Esophagus muscularis mucosa (tissue), 4 donors: ENCODE measurements around the gene CDH26. TPM values are rescaled to one million over a fixed set of nuclear protein-coding genes. Genes with fewer than 3 reads are reported as not detected.

Source experiments
- DNase-seq: peaks from one replicate; pipeline ENCODE4 v3.0.0-alpha.2; 2017; ENCODE audit errors: extremely low spot score
- H3K27ac ChIP-seq, 4 donors: fragments of 200-600 bp; sonication (generic); replicated peaks in 1 of 4; 1 replicate in 3 of 4; 2 replicates in 1 of 4; pipeline ENCODE4 v1.5.1; 2016 to 2019; ENCODE audit warnings: mild to moderate bottlenecking in 1 of 4
- H3K27me3 ChIP-seq, 4 donors: fragments of 200-600 bp; sonication (generic); one replicate each; pipeline versions ENCODE4 v1.5.1 to v1.6.0; 2016 to 2019
- H3K36me3 ChIP-seq, 4 donors: fragments of 200-600 bp; sonication (generic); one replicate each; pipeline ENCODE4 v1.5.1; 2016 to 2019
- H3K4me1 ChIP-seq, 4 donors: fragments of 200-600 bp; sonication (generic); one replicate each; pipeline ENCODE4 v1.5.1; 2016 to 2019
- H3K4me3 ChIP-seq, 4 donors: fragments of 200-600 bp; sonication (generic); 1 replicate in 2 of 4; 2 replicates in 2 of 4; pipeline ENCODE4 v1.5.1; 2016 to 2019; ENCODE audit warnings: mild to moderate bottlenecking in 4 of 4, moderate library complexity in 1 of 4
- H3K9me3 ChIP-seq, 4 donors: fragments of 200-600 bp; sonication (generic); 1 replicate in 3 of 4; 2 replicates in 1 of 4; pipeline ENCODE4 v1.5.1; 2016 to 2019
- CTCF ChIP-seq, 3 experiments: fragments of 200-600 bp in 2 of 3; fragments of 450-650 bp in 1 of 3; sonication (generic) in 2 of 3; IDR thresholded peaks; one replicate each; pipeline ENCODE4 v1.5.1; 2017 to 2019; ENCODE audit warnings: antibody characterized with exemption in 3 of 3, mild to moderate bottlenecking in 2 of 3, moderate library complexity in 1 of 3
- EP300 ChIP-seq: sonication (generic); formaldehyde crosslinking; IDR thresholded peaks from one replicate; pipeline ENCODE4 v1.6.1; 2017; ENCODE audit warnings: antibody characterized with exemption
- POLR2A ChIP-seq: fragments of 450-650 bp; IDR thresholded peaks from one replicate; pipeline ENCODE4 v1.6.1; 2017; ENCODE audit warnings: antibody characterized with exemption, moderate library complexity, mild to moderate bottlenecking, low read depth
- POLR2AphosphoS5 ChIP-seq, 2 donors: sonication (generic); formaldehyde crosslinking; IDR thresholded peaks; one replicate each; pipeline ENCODE4 v1.6.1; 2017; ENCODE audit warnings: antibody characterized with exemption in 2 of 2
- WGBS: methylation state at CpG from one replicate; pipeline ENCODE4 v1.1.5; 2018; 5-methylcytosine and 5-hydroxymethylcytosine counted together
- intact Hi-C: fragments of 100-400 bp; cut with DNase I; formaldehyde crosslinking; loops from one replicate; pipeline ENCODE4 v1.15.1; 2023
- total RNA-seq, 4 donors: library from RNA; depleted of rRNA; stranded (reverse); fragments of >200 nt; gene quantifications; one replicate each; pipeline versions ENCODE4 v1.1.0 to v1.2.1, GENCODE V29; 2016

The CDH26 gene
- total RNA-seq, 4 donors from 2014 or later = 0.39 to 1.3 (median 0.82) TPM

GRCh38 chr20:59996108-59996507, 37.9 kb downstream of the CDH26 start:
- TF ChIP-seq CTCF (IDR thresholded peaks at IDR 0.05) = no peak
- no peak for TF ChIP-seq POLR2AphosphoS5 (IDR thresholded peaks at IDR 0.05)
- no peak for TF ChIP-seq POLR2A
- no peak for TF ChIP-seq EP300
- Histone ChIP-seq H3K27me3 (no peaks in the 10 kb centered on the region), H3K9me3 (no peaks in the 10 kb centered on the region), H3K27ac (no peak overlapping the region), H3K4me3 (no peak overlapping the region), H3K4me1 (peaks cover 0 to 13% (median 5%) of the 10 kb centered on the region in 4 donors), H3K36me3 (no peaks in the 10 kb centered on the region)
- WGBS = no CpG with 5 or more reads among the region's 1 CpG
- DNase-seq = peak; percentile 34
- intact Hi-C loops = no loop called here

GRCh38 chr20:59997896-59998295, 39.7 kb downstream of the CDH26 start:
- 86% methylated on average over 2 of the region's 2 CpGs for WGBS
- TF ChIP-seq CTCF (IDR thresholded peaks at IDR 0.05) (no peak), POLR2A (no peak), POLR2AphosphoS5 (IDR thresholded peaks at IDR 0.05) (no peak)
- no peak overlapping the region for H3K27ac ChIP-seq
- H3K27me3 ChIP-seq = no peaks in the 10 kb centered on the region
- DNase-seq = peak; percentile 55
- peaks cover 0 to 13% (median 5%) of the 10 kb centered on the region in 4 donors for H3K4me1 ChIP-seq
- H3K36me3 ChIP-seq = no peaks in the 10 kb centered on the region
- intact Hi-C loops = no loop called here
- no peak overlapping the region for H3K4me3 ChIP-seq
- H3K9me3 ChIP-seq = no peaks in the 10 kb centered on the region

GRCh38 chr20:59999502-59999901, 41.3 kb downstream of the CDH26 start:
- TF ChIP-seq POLR2A (no peak), EP300 (no peak), POLR2AphosphoS5 (IDR thresholded peaks at IDR 0.05) (no peak), CTCF (IDR thresholded peaks at IDR 0.05) (no peak)
- no peaks in the 10 kb centered on the region for H3K9me3 ChIP-seq
- peaks cover 0 to 6% (median 3%) of the 10 kb centered on the region in 4 donors for H3K4me1 ChIP-seq
- no peak overlapping the region for H3K4me3 ChIP-seq
- intact Hi-C loops = no loop called here
- 98% methylated on average over 3 of the region's 3 CpGs for WGBS
- no peaks in the 10 kb centered on the region for H3K36me3 ChIP-seq
- no peak overlapping the region for H3K27ac ChIP-seq
- DNase-seq = peak; percentile 77
- H3K27me3 ChIP-seq = no peaks in the 10 kb centered on the region

- DNase-seq = peak; percentile 66
- TF ChIP-seq CTCF (IDR thresholded peaks at IDR 0.05) = no peak
- no peak for TF ChIP-seq POLR2A
- no peak for TF ChIP-seq EP300
- no peak for TF ChIP-seq POLR2AphosphoS5 (IDR thresholded peaks at IDR 0.05)
- H3K27ac ChIP-seq = no peak overlapping the region
- no peaks in the 10 kb centered on the region for H3K36me3 ChIP-seq
- no peaks in the 10 kb centered on the region for H3K9me3 ChIP-seq
- H3K4me3 ChIP-seq = no peak overlapping the region
- 87% methylated on average over 6 of the region's 8 CpGs for WGBS
- intact Hi-C loops = no loop called here
- H3K4me1 ChIP-seq = no peaks in the 10 kb centered on the region
- no peaks in the 10 kb centered on the region for H3K27me3 ChIP-seq
These were observed 42.2 kb downstream of the CDH26 start for GRCh38 chr20:60000271-60001042.

- 80% methylated on average over 8 of the region's 11 CpGs for WGBS
- TF ChIP-seq POLR2AphosphoS5 (IDR thresholded peaks at IDR 0.05) = no peak
- TF ChIP-seq EP300 = no peak
- TF ChIP-seq CTCF (IDR thresholded peaks at IDR 0.05) = no peak
- no peak for TF ChIP-seq POLR2A
These were observed 42.9 kb downstream of the CDH26 start for GRCh38 chr20:60001108-60001507.

More at GRCh38 chr20:60001108-60001507, 42.9 kb downstream of the CDH26 start:
- Histone ChIP-seq H3K4me1 (no peaks in the 10 kb centered on the region), H3K27ac (no peak overlapping the region), H3K27me3 (no peaks in the 10 kb centered on the region), H3K9me3 (no peaks in the 10 kb centered on the region), H3K4me3 (no peak overlapping the region), H3K36me3 (no peaks in the 10 kb centered on the region)
- peak; percentile 50 for DNase-seq
- intact Hi-C loops = no loop called here
